NCI-H2196 treated with DMSO at 0.1 percent for 48 hours (cell line): ENCODE results near the gene F5.

Experiments
- DNase-seq: peaks from one replicate; lab custom pipeline; 2025; ENCODE audit not compliant: unreplicated experiment; lab: John Stamatoyannopoulos, UW

The F5 gene

DNA sequence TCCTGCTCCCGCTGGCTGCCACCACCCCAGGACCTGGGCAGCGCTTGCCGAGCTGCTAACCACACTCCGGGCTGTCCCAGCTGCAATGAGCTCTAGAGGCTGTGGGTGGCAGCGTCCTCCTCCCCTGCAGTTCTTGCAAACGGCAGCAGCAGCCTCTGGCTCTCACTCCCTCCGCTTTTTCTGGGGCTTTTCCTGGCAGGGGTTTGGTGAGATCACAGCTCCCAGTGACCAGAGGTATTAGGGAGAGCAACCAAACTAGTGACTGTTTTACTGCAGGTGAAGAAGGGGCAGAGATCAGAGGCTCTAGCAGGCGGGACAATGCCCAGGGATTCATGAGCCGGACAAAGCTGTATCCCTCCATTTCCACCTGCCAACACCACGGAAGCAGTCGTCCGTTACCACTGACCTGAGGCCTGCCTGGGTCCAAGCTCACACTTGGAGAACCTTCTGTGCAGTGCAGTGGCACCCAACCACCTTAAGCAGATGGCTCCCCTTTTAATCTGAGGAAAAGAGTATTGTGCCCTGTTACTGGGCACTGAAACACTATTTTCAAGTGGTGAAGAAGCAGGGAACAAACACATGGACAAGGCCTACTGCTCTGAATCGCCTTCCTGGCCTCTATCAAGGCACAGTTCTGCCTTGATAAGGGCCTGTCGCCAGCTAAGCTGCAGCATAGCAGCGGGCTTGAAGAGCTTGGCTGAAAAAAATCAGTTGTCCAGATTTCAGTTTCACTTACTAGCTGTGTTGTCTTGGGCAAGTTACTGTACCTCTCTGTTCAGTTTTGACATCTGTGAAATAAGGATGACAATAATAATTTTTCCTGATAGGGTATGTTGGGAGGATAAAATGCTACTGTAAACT is at the start of gene F5:
TSS of gene F5 (minus strand) at position 87 of the 861 bp plus-strand sequence. CDS start 95 bp downstream, outside the sequence.
- peak; percentile 29 for DNase-seq

DNA sequence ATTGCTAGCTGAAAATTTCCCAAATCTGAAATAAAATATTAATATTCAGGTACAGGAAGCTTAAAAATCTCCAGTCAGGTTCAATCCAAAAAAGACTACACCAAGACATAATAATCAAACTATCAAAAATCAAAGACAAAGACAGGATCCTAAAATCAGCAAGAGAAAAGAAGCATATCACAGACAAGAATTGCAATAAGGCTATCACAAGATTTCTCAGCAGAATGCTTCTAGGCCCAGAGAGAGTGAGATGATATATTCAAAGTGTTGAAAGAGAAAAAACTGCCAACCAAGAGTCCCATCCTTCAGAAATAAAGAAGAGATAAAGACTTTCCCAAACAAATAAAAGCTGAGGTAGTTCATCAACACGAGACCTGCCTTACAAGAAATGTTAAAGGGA is 48.6 kb upstream of the F5 start:
- DNase-seq, result no peak

DNA sequence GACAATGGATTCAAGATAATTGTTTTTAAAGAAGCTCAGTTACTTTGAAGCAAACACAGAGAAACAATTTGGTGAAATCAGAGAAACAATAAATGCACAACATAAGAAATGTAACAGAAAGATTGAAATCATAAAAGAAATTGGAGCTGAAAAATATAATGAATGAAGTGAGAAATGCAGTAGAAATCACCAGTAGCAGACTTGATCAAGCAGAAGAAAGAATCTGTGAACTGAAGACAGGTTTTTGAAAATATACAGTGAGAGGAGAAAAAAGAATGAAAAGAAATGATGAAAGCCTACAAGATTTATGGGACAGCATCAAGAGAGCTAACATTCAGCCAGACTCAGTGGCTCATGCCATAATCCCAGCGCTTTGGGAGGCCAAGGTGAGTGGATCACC is 47.9 kb upstream of the F5 start:
- no peak for DNase-seq

DNA sequence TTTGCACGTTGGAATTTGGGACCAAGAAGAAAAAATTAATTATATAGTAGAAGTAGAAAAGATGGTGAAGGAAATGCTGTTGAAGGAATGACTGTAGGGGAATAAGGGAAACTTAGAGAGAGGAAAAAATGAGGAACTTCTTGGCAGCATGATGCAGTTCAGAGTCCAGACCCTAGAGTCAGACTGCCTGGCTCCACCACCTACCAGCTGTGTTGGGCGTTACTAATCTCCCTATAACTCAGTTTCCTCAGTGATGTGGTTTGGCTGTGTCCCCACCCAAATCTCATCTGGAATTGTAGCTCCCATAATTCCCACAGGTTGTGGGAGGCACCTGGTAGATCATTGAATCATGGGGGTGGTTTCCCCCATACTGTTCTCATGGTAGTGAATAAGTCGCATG is 45.0 kb upstream of the F5 start:
- DNase-seq, result no peak

DNA sequence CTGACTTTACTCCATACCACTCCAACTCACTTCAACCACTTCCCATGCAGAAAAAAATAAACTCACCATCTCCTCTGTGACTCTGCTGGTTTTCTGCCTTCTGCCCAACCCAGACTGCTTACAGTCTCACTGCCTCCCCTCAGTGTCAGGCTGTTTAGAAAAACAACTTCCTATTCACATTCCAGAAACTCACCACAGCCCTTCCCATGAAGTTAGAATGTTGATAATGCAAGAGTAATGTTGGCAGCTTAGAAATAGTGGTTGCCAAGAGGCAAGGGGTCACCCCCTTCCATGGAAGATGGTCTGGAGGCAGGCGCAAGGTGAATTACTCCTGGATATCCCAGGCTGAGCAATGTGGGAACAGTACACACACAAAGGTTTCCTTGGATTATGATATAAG is 43.7 kb upstream of the F5 start, which contains the start of gene SELP:
TSS of gene SELP (minus strand) at position 119 of the 400 bp plus-strand sequence. CDS start at position 69, 50 bp downstream.
- no peak for DNase-seq

DNA sequence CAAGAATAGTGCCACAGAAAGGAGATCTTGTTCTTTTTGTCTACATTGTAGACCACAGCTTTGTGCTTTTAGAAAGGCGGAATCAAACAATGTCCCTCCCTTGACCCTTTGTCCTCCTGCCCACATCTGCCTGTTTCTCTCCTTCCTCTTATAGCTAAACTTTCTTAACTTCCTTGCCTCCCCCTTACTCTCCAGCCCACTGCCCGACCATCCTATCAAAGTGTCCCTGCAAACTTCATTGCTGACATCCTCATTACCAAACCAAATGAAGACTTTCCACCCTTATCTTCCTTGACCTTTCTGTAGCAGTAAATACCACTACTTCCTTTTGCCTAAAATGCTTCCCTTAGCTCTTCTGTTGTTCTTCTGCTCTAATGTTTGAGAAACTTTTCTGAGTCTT is 38.6 kb upstream of the F5 start:
- DNase-seq, result no peak

DNA sequence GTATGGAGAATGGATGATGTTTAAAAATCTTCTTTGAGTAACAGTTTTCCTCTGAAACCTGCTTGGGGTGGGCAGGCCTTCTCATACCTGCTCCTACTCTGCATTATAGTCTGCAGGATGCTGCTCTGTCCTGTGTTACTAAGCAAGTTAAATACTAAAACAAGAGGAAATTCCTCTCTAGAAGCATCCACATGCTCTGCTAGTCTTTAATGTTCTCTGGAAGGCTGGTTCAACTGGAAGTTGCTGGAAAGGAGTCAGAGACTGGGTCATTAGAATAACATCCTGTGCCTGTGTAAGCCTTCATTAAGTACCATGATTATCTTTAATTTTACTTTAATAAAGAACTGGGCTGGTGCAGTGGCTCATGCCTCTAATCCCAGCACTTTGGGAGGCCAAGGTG is 37.8 kb upstream of the F5 start:
- no peak for DNase-seq

DNA sequence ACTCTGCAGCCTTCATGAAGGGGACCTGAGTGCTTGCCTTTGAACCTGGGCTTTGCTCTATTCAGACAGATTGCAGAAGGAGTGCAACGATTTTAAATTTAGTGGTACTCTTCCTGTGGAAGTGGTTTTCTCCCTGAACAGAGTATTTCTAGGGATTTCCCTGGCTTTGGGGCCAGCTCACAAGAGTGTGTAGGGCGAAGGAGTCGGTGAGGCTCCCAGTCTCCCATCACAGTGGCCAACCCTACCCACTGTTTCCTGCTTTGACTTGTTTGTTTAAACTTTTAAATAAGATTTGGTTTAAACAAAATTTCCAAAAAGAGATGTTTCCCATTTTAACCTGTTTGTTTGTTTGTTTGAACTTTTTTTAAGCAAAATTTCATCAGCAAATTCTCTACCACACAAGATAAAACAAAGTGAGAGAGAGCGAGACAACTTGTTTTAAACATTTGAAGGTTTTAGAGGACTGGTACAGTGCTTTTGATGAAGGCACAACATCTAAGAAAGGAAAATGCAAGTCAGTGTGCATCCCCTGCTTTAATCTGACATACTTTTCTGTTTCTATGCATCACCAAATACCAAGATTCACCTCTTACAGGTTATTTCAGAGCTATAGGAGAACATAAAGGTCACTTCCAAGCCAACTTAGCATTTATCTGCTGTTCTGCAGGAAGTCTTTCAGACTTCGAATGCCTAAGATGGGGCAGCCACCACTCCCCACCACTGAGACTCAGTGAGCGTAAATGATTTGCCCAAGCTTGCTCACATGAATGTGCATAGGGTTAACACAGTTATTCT is 37.0 kb upstream of the F5 start:
- no peak for DNase-seq

DNA sequence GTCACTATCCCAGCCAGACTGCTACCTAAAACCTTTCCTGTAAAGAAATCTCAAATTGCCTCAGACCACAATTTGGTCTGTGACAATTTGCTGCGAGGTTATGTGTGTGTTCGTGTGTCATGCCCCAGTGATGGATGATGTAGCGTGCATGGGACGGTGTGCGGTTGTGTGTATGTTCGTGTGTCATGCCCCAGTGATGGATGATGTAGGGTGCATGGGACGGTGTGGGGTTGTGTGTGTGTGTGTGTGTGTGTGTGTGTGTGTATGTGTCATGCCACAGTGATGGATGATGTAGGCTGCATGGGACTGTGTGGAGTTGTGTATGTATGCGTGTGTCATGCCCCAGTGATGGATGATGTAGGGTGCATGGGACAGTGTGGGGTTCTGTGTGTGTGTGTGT is 34.3 kb upstream of the F5 start:
- no peak for DNase-seq

DNA sequence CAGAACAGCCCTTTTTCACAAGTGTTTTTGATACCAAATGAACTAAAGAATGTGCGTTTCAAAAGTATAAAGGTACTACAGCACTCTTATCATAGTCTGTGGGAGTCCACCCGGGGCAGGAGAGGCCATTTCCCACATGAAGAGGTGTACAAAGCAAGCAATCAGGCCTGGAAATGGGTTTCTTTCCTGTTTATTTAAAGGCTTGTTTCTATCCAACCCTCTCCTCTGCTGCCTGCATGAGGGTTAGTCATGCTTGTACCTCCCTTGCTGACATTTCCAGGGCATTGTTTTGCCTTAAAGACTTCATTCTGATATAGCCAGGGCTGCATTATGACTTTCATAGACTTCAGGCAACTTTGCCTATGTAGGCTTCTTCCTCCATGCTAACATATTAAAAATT is 32.1 kb upstream of the F5 start:
- no peak for DNase-seq

DNA sequence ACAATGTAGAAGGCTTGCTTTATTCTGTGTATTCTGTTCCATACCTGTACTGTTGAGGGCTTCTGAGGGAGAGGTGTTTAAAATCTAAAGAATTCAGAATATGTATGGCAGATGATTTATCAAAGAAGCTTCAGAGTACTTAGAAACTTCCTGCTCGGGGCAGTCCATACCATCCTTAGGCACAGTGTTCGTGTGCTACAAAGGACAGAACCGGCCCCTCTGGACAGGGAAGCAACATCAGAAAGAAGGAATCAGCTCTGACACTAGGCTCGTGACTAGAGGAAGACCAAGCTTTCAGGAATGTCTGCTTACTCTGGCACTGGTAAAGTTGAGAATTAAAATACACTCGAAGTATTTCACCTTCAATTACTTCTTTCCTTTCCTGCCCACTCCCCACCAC is 29.5 kb upstream of the F5 start:
- DNase-seq, result no peak

DNA sequence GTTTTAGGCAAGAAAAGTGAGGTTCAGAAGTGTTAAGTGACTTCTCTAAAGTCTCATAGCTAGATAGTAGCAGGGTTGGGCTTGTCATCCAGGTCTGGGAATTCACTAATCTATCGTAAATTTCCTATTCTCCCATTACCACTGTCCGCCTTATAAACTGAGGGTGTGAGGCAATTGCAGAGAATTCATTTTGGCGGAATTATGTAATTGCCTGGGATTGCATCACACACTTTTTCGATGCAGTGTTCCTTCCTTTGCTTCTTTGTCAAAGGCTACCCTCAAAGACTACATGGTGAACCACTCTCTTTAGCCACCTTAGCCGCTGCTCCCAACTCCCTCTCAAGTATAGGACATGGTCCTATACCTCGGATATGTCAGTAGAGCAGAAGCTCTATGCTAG is 24.6 kb upstream of the F5 start:
- no peak for DNase-seq

DNA sequence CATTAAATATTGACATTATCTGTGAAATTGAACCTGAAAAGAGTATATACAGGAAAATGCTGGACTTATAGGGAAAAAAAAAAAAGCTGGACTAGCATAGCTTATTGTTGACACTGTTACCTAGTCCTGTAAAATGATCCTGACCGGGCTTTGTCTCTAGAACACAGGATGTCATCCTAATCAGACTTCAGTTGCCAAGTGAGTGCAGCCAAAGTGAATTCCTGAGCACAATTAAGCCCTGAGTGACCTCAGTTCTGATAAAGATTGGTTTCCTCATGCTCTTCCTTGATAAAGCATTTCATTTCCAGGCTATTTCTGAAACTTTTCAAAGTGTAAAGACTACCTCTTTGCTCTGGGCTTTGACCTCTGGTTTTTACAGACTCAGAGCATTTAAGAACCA is 23.8 kb upstream of the F5 start:
- DNase-seq, result no peak

DNA sequence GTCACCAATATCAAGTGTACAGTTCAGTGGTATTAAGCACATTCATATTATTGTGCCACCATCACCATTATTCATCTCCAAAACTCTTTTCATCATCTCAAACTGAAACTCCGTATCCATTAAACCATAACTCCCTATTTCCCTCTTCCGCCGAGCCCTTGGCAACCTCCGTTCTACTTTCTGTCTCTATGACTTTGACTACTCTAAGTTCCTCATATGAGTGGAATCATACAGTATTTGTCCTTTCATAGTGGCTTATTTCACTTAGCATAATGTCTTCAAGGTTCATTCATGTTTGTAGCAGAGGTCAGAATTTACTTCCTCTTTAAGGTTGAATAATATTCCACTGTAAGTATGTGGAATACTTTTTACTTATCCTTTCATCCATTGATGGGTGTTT is 21.9 kb upstream of the F5 start:
- no peak for DNase-seq

DNA sequence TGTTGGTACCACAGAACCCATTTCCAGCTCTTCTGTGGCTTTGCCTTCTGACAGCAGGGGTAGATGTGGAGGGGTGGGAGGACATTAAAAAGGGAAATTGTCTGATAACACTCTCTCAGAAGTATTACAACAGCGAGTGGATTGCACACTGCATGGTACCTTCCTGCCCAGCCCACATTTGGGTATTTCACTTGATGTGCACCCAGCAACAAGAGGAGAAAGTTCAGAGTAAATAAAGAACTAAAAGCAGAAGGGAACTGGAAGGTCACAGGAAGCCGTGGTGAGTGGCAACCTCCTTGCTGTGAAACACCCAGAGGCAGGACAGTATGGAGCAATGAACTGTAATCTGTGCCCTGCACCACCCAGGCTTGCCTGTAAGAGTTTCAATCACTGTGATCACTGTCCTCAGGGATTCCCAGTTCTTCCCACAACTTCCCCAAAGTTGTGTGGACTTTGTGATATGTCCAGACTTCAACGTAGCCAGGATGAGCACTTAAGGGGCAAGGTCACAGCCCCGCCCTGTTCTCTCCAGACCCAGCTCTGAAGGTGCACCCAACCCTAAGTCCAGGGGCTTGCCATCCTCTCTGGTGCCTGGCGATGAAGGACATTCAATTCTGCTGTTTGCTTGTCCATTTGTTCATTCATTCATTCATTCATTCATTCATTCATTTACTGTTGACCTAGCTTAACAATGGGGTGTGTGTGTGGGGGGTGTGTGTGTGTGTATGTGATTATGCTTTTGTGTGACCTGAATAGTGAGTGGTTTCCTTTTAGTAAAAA is 18.7 kb upstream of the F5 start:
- no peak for DNase-seq

DNA sequence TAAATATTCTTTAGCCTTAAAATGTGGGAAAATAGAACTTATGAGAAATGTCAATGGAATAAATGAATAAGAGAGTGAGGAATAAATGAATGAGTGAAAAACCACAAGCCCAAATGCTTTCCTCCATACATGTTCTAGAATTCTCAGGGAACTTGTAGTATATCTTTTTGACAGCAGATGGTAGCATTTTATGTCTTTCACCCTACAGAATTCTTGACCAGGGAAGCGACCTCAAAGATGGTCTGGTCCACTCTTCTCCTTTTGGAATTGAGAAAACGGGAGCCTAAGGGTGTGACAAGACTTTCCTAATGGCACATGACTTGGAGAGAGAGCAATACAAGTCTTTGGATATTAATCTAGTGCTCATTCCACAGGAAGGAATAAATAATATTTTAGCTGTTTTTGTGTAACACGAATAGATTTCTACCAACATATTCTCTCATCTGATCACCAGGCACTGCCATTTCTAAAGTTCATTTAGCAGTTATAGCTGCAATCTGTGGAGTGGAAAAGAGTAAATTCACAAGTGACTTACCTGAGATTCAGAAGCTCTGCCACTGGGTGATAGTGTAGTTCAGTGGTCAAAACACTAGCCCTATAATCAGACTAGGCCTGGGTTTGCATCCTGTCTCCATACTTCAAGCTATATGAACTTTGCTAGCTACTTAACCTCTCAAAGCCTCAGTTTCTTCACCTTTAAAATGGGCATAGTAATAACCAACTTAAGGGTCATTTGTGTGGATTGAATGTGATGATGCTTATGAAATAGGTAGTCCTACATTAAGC is 15.0 kb upstream of the F5 start:
- DNase-seq, result no peak

DNA sequence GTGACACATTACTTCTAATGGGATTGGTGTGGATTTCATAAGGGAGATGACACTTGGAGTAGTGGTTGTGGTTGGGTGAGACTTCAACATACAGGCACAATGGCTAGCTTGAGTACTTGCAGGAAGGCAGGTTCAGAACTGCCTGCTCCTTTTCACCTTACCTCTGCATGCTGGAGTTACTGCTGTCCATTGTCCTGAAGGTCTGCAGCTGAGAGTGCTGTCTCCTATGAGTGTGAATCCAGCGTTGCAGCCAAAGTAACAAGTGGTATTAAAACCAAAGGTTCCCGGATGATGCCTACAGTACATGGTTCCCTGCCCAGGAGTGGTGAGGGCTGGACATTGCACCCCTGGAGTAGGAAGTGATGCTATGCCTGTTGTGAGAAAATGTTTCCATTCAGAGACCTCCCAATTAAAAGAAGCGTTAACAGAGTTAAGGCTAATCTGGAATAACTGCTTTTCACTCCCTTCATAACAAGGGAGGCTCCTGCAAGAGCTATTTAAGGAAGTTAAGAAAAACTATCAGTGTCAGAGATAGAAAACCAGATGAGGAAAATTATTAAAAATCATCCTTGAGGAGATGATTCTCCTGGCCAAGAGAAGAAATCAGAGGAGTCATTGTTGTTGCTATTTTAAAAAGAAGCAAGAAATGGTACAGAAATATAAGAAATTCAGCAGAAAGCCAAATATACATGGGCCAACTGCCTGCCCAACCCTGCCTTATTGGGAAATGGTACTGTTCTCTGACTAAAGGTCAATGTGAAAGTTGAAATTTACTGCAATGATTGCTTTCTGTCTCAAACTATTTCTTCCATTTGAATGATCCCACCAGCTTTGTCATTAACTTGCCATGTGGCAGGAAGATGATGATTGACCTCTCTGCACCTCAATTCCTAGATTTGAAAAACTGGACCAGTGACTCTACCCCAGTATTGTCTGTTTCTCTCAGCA is 9.8 kb upstream of the F5 start:
- no peak for DNase-seq

DNA sequence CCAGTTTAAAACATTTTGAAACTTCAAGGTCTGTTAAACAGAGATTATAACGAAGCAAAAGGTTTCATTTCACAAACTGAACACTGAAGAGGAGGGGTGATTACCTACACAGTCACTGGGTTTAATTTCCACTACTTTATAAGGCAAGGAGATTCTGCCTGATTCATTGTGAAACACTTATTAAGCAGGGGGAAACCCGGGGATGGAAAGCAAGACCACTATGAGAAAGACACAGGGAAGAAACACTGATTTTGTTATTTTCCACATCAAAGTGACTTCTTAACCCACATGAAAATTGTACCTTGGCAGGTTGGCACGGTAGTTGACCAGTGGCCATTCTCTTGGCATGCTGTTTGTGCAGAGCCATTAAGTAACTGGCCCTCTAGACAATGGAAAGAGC is 8.1 kb upstream of the F5 start:
- DNase-seq, result no peak

DNA sequence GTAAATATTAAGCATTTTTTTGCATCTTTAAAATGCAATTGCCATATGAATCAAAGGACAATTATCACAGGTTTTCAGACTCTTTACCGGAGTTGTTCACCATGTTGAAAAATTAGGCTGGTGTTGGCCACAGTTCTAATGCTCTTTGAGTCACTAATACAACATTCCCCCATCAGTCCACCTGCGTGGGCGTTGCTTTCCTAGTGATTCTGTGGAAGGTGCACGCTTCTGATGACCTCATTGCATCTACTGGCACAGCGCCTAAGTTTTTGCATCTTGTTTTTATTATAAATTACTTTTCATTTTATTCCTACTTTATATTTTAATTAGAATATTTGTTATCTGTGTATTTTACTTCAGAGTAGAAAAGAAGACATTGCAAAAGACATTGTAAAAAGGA is 4.7 kb upstream of the F5 start:
- DNase-seq, result no peak
